Esophagus squamous epithelium (tissue), 5 donors: ENCODE results near the gene ATP2A3. TPM values are rescaled to one million over a fixed set of nuclear protein-coding genes. Genes with fewer than 3 reads are reported as not detected.

ENCODE experiments used
- DNase-seq: peaks from one replicate; lab custom pipeline; 2025; lab: John Stamatoyannopoulos, UW
- H3K27ac ChIP-seq, 4 donors: fragments of 200-600 bp; sonication (generic); one replicate each; pipeline ENCODE4 v1.5.1; 2016 to 2019; ENCODE audit warnings: mild to moderate bottlenecking in 1 of 4
- H3K27me3 ChIP-seq, 4 donors: fragments of 200-600 bp; sonication (generic); 1 replicate in 3 of 4; 2 replicates in 1 of 4; pipeline versions ENCODE4 v1.5.1 to v1.6.0; 2017 to 2021; ENCODE audit warnings: antibody characterized with exemption in 1 of 4
- H3K36me3 ChIP-seq, 3 donors: fragments of 200-600 bp; sonication (generic); one replicate each; pipeline ENCODE4 v1.5.1; 2016 to 2019
- H3K4me1 ChIP-seq, 3 donors: fragments of 200-600 bp; sonication (generic); one replicate each; pipeline ENCODE4 v1.5.1; 2017 to 2019
- H3K4me3 ChIP-seq, 4 donors: fragments of 200-600 bp; sonication (generic); 1 replicate in 3 of 4; 2 replicates in 1 of 4; pipeline ENCODE4 v1.5.1; 2016 to 2019; ENCODE audit warnings: mild to moderate bottlenecking in 2 of 4, moderate library complexity in 1 of 4
- H3K9me3 ChIP-seq, 3 donors: fragments of 200-600 bp; sonication (generic); one replicate each; pipeline ENCODE4 v1.5.1; 2016 to 2019
- CTCF ChIP-seq, 6 experiments: fragments of 450-650 bp in 4 of 6; fragments of 200-600 bp in 2 of 6; sonication (generic) in 2 of 6; IDR thresholded peaks; one replicate each; pipeline ENCODE4 v1.5.1; 2016 to 2019; ENCODE audit warnings: antibody characterized with exemption in 6 of 6, mild to moderate bottlenecking in 4 of 6, moderate library complexity in 4 of 6
- POLR2A ChIP-seq, 4 donors: fragments of 450-650 bp; IDR thresholded peaks; one replicate each; pipeline ENCODE4 v1.6.1; 2017; ENCODE audit warnings: antibody characterized with exemption in 4 of 4, mild to moderate bottlenecking in 4 of 4, moderate library complexity in 3 of 4
- WGBS, 2 donors: methylation state at CpG; one replicate each; pipeline ENCODE4 v1.1.5; 2018; 5-methylcytosine and 5-hydroxymethylcytosine counted together
- intact Hi-C: fragments of 100-400 bp; cut with DNase I; formaldehyde crosslinking; loops from one replicate; pipeline ENCODE4 v1.15.0; 2022
- total RNA-seq, 4 donors: library from RNA; depleted of rRNA; stranded (reverse); fragments of >200 nt; gene quantifications; one replicate each; pipeline ENCODE4 v1.1.0, GENCODE V29; 2016
- donor health status: DM: yes; HTN: yes; CAD: no.

Gene ATP2A3
- total RNA-seq, 4 donors from 2014 or later: 2.7 to 9.9 (median 5.3) TPM

GRCh38 chr17:3903051-3903825 lies 61.0 kb downstream of the ATP2A3 start:
- Histone ChIP-seq H3K27ac (no peak overlapping the region), H3K4me1 (no peaks in the 10 kb centered on the region), H3K9me3 (no peaks in the 10 kb centered on the region), H3K4me3 (no peak overlapping the region), H3K36me3 (no peaks in the 10 kb centered on the region), H3K27me3 (no peaks in the 10 kb centered on the region)
- no peak for DNase-seq
- TF ChIP-seq CTCF (IDR thresholded peaks at IDR 0.05) (no peak), POLR2A (IDR thresholded peaks at IDR 0.05) (no peak)
- intact Hi-C loops: no loop called here
- 79% methylated on average over 6 of the region's 25 CpGs; no CpG with 5 or more reads in 1 of the 2 donors for WGBS, 2 donors

- no peak overlapping the region for H3K4me3 ChIP-seq
- intact Hi-C loops: no loop called here
Measured at GRCh38 chr17:3900646-3901045, 63.6 kb downstream of the ATP2A3 start.

GRCh38 chr17:3897731-3898130 lies 66.5 kb downstream of the ATP2A3 start:
- Histone ChIP-seq H3K27me3 (no peaks in the 10 kb centered on the region), H3K4me1 (peaks cover 25 to 37% (median 33%) of the 10 kb centered on the region in 3 donors), H3K36me3 (no peaks in the 10 kb centered on the region), H3K4me3 (no peak overlapping the region), H3K9me3 (no peaks in the 10 kb centered on the region), H3K27ac (no peak overlapping the region)
- TF ChIP-seq POLR2A (IDR thresholded peaks at IDR 0.05) (no peak), CTCF (IDR thresholded peaks at IDR 0.05) (no peak)
- intact Hi-C loops: no loop called here
- DNase-seq: no peak
- 88 to 100% methylated on average over 5 to 6 of the region's 12 CpGs for WGBS, 2 donors

More at GRCh38 chr17:3900646-3901045, 63.6 kb downstream of the ATP2A3 start:
- 38 to 54% methylated on average over 6 of the region's 6 CpGs for WGBS, 2 donors
- Histone ChIP-seq H3K9me3 (no peaks in the 10 kb centered on the region), H3K27ac (no peak overlapping the region), H3K4me1 (peaks cover 2 to 11% (median 10%) of the 10 kb centered on the region in 3 donors), H3K27me3 (no peaks in the 10 kb centered on the region), H3K36me3 (no peaks in the 10 kb centered on the region)
- DNase-seq: no peak
- TF ChIP-seq POLR2A (IDR thresholded peaks at IDR 0.05): no peak
- no peak for TF ChIP-seq CTCF (IDR thresholded peaks at IDR 0.05)

- Histone ChIP-seq H3K27me3 (no peaks in the 10 kb centered on the region), H3K4me3 (no peak overlapping the region), H3K27ac (peak overlapping the region in 2 of 4 donors; percentile 47 to 94), H3K9me3 (no peaks in the 10 kb centered on the region), H3K36me3 (no peaks in the 10 kb centered on the region), H3K4me1 (peaks cover 33 to 45% (median 38%) of the 10 kb centered on the region in 3 donors)
- 74 to 84% methylated on average over 5 to 6 of the region's 6 CpGs for WGBS, 2 donors
- intact Hi-C loops: no loop called here
- TF ChIP-seq CTCF (IDR thresholded peaks at IDR 0.05): no peak
- no peak for TF ChIP-seq POLR2A (IDR thresholded peaks at IDR 0.05)
- DNase-seq: no peak
Measured at GRCh38 chr17:3896968-3897235, 67.3 kb downstream of the ATP2A3 start.

GRCh38 chr17:3896108-3896967 lies 67.9 kb downstream of the ATP2A3 start:
- Histone ChIP-seq H3K4me1 (peaks cover 39 to 51% (median 44%) of the 10 kb centered on the region in 3 donors), H3K36me3 (no peaks in the 10 kb centered on the region), H3K27me3 (no peaks in the 10 kb centered on the region), H3K4me3 (no peak overlapping the region), H3K9me3 (no peaks in the 10 kb centered on the region), H3K27ac (peak overlapping the region in 3 of 4 donors; percentile 30 to 94 (median 47))
- intact Hi-C loops: no loop called here
- WGBS, 2 donors: 42 to 59% methylated on average over 9 to 13 of the region's 15 CpGs
- TF ChIP-seq POLR2A (IDR thresholded peaks at IDR 0.05): no peak
- no peak for TF ChIP-seq CTCF (IDR thresholded peaks at IDR 0.05)
- DNase-seq: no peak
